ENCODE data around the gene MINDY1. TPM values are rescaled to one million over a fixed set of nuclear protein-coding genes. Genes with fewer than 3 reads are reported as not detected.

MINDY1 gene
- total and polyA plus RNA-seq, 2 experiments from 2014 or later: 5.8 to 18.5 TPM

- Histone ChIP-seq H2AFZ (peak overlapping the region; percentile 33), H3K79me2 (no peaks in the 10 kb centered on the region), H3K4me3 (no peak overlapping the region), H3K36me3 (replicated peaks; ENCODE audit: insufficient read depth, low read depth) (no peaks in the 10 kb centered on the region), H3K9me3 (ENCODE audit: low read depth) (no peaks in the 10 kb centered on the region), H4K20me1 (ENCODE audit: insufficient read depth, poor library complexity, severe bottlenecking) (no peaks in the 10 kb centered on the region), H3K9me2 (replicated peaks; ENCODE audit: insufficient read depth) (no peaks in the 10 kb centered on the region), H3K27me3 (no peaks in the 10 kb centered on the region), H3K4me2 (peak overlapping the region; percentile 54), H3K4me1 (ENCODE audit: insufficient read depth) (peaks cover 51% of the 10 kb centered on the region), H3K27ac (peak overlapping the region; percentile 76)
- DNase-seq (ENCODE audit: low spot score): peak; percentile 65
- WGBS (ENCODE audit: low lambda C conversion rate, missing lambda C conversion rate): 39% methylated on average over 6 of the region's 6 CpGs
- no peak for TF ChIP-seq EZH2phosphoT487 (IDR thresholded peaks at IDR 0.05; ENCODE audit: low read depth, severe bottlenecking, unreplicated experiment)
- no peak for TF ChIP-seq EZH2 (IDR thresholded peaks at IDR 0.05; ENCODE audit: borderline replicate concordance)
- no peak for TF ChIP-seq CTCF (IDR thresholded peaks at IDR 0.05; ENCODE audit: poor library complexity)
Observed at GRCh38 chr1:150981177-150981804, 25.4 kb downstream of the MINDY1 start.

GRCh38 chr1:150979092-150980056 is 27.3 kb downstream of the MINDY1 start:
- Histone ChIP-seq H3K9me2 (replicated peaks; ENCODE audit: insufficient read depth) (no peaks in the 10 kb centered on the region), H3K4me1 (ENCODE audit: insufficient read depth) (peaks cover 57% of the 10 kb centered on the region), H2AFZ (peak overlapping the region; percentile 26), H3K4me2 (peak overlapping the region; percentile 60), H3K27ac (no peak overlapping the region), H3K4me3 (no peak overlapping the region), H4K20me1 (ENCODE audit: insufficient read depth, poor library complexity, severe bottlenecking) (no peaks in the 10 kb centered on the region), H3K27me3 (no peaks in the 10 kb centered on the region), H3K36me3 (replicated peaks; ENCODE audit: insufficient read depth, low read depth) (no peaks in the 10 kb centered on the region), H3K79me2 (peaks cover 10% of the 10 kb centered on the region), H3K9me3 (ENCODE audit: low read depth) (no peaks in the 10 kb centered on the region)
- WGBS (ENCODE audit: low lambda C conversion rate, missing lambda C conversion rate): 41% methylated on average over 23 of the region's 23 CpGs
- TF ChIP-seq CTCF (IDR thresholded peaks at IDR 0.05; ENCODE audit: poor library complexity) (peak; percentile 100), EZH2phosphoT487 (IDR thresholded peaks at IDR 0.05; ENCODE audit: low read depth, severe bottlenecking, unreplicated experiment) (no peak), EZH2 (IDR thresholded peaks at IDR 0.05; ENCODE audit: borderline replicate concordance) (no peak)
- DNase-seq (ENCODE audit: low spot score): peak; percentile 94

- H4K20me1 ChIP-seq (ENCODE audit: insufficient read depth, poor library complexity, severe bottlenecking): peaks cover 4% of the 10 kb centered on the region
- DNase-seq (ENCODE audit: low spot score): peak; percentile 76
- no peak for TF ChIP-seq EZH2 (IDR thresholded peaks at IDR 0.05; ENCODE audit: borderline replicate concordance)
- TF ChIP-seq EZH2phosphoT487 (IDR thresholded peaks at IDR 0.05; ENCODE audit: low read depth, severe bottlenecking, unreplicated experiment): no peak
- TF ChIP-seq CTCF (IDR thresholded peaks at IDR 0.05; ENCODE audit: poor library complexity): no peak
- no peaks in the 10 kb centered on the region for H3K27me3 ChIP-seq
- no peaks in the 10 kb centered on the region for H3K36me3 ChIP-seq (replicated peaks; ENCODE audit: insufficient read depth, low read depth)
- H3K9me3 ChIP-seq (ENCODE audit: low read depth): no peaks in the 10 kb centered on the region
- H3K79me2 ChIP-seq: peaks cover 30% of the 10 kb centered on the region
- H3K4me1 ChIP-seq (ENCODE audit: insufficient read depth): peaks cover 58% of the 10 kb centered on the region
- peak overlapping the region; percentile 94 for H3K27ac ChIP-seq
- H2AFZ ChIP-seq: no peak overlapping the region
- 56% methylated on average over 11 of the region's 11 CpGs for WGBS (ENCODE audit: low lambda C conversion rate, missing lambda C conversion rate)
- H3K4me2 ChIP-seq: peak overlapping the region; percentile 28
- H3K9me2 ChIP-seq (replicated peaks; ENCODE audit: insufficient read depth): no peaks in the 10 kb centered on the region
- no peak overlapping the region for H3K4me3 ChIP-seq
Observed at GRCh38 chr1:150976879-150977694, 29.6 kb downstream of the MINDY1 start.
